Suprapubic skin (tissue), 4 donors: ENCODE measurements around the gene TRAF3. TPM values are rescaled to one million over a fixed set of nuclear protein-coding genes. Genes with fewer than 3 reads are reported as not detected.
A peak's percentile ranks its signal among the peaks of the same experiment; 100 is the strongest.
"Not testable (repeated sequence)": the region's sequence is repeated elsewhere in the genome, so short reads cannot be mapped to it uniquely, and the experiment has no call there.

Experiments
- DNase-seq, 2 donors: peaks; one replicate each; pipeline ENCODE4 v3.0.0-alpha.2; 2019; ENCODE audit warnings: low spot score in 2 of 2
- H3K27ac ChIP-seq: fragments of 200-600 bp; sonication (generic); one replicate; pipeline ENCODE4 v1.5.1; 2019
- H3K27me3 ChIP-seq: fragments of 200-600 bp; sonication (generic); one replicate; pipeline ENCODE4 v1.5.1; 2019
- H3K36me3 ChIP-seq: fragments of 200-600 bp; sonication (generic); one replicate; pipeline ENCODE4 v1.5.1; 2019
- H3K4me1 ChIP-seq: fragments of 200-600 bp; sonication (generic); one replicate; pipeline ENCODE4 v1.5.1; 2019
- H3K4me3 ChIP-seq: fragments of 200-600 bp; sonication (generic); one replicate; pipeline ENCODE4 v1.5.1; 2019; ENCODE audit warnings: mild to moderate bottlenecking
- H3K9me3 ChIP-seq: fragments of 200-600 bp; sonication (generic); one replicate; pipeline ENCODE4 v1.5.1; 2019
- EP300 ChIP-seq: sonication (generic); formaldehyde crosslinking; IDR thresholded peaks from one replicate; pipeline ENCODE4 v1.6.1; 2017; ENCODE audit warnings: antibody characterized with exemption
- POLR2A ChIP-seq, 2 donors: fragments of 450-650 bp; IDR thresholded peaks; one replicate each; pipeline ENCODE4 v1.6.1; 2017; ENCODE audit warnings: antibody characterized with exemption in 2 of 2, mild to moderate bottlenecking in 2 of 2, moderate library complexity in 2 of 2
- POLR2AphosphoS5 ChIP-seq, 3 donors: sonication (generic); formaldehyde crosslinking; IDR thresholded peaks; one replicate each; pipeline ENCODE4 v1.6.1; 2017; ENCODE audit warnings: antibody characterized with exemption in 3 of 3
- WGBS: methylation state at CpG from one replicate; pipeline ENCODE4 v1.1.5; 2018; 5-methylcytosine and 5-hydroxymethylcytosine counted together
- total RNA-seq, 4 donors: library from RNA; depleted of rRNA; stranded (reverse); fragments of >200 nt; gene quantifications; one replicate each; pipeline ENCODE4 v1.1.0, GENCODE V29; 2016
- TF ChIP-seq, protein P1 (sequence below), 2 donors: fragments of 200-600 bp in 1 of 2; fragments of 450-650 bp in 1 of 2; sonication (generic) in 1 of 2; IDR thresholded peaks; one replicate each; pipeline ENCODE4 v1.5.1; 2016 to 2019; ENCODE audit warnings: antibody characterized with exemption in 2 of 2, mild to moderate bottlenecking in 1 of 2, moderate library complexity in 1 of 2

Gene TRAF3
- total RNA-seq, 4 donors from 2014 or later: 8.7 to 22.8 (median 14.2) TPM

DNA sequence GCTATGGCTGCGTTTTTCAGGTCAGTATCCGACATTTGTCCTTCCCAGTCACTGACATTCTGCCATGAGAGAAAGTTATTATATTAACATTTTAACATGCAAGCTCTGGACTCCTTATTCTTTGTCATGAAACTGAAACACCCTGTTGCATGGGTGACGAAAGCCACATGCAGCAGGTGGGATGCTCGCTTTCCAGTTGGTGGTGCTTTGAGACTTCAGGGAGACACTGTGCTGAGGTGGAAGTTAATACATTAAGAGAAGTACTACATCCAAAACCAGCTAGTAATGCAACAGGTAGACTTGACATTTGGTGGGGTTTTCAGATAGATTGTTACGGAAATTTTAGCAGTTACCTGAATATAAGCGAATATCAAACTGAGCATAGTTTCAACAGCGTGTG is 112.4 kb downstream of the TRAF3 start:
- no peak overlapping the region for H3K4me3 ChIP-seq
- no peaks in the 10 kb centered on the region for H3K9me3 ChIP-seq
- H3K27me3 ChIP-seq: no peaks in the 10 kb centered on the region
- H3K36me3 ChIP-seq: peaks cover 34% of the 10 kb centered on the region
- peaks cover 9% of the 10 kb centered on the region for H3K4me1 ChIP-seq
- TF ChIP-seq EP300 (no peak), POLR2AphosphoS5 (IDR thresholded peaks at IDR 0.05) (no peak), POLR2A (IDR thresholded peaks at IDR 0.05) (no peak)
- TF ChIP-seq, protein P1, sequence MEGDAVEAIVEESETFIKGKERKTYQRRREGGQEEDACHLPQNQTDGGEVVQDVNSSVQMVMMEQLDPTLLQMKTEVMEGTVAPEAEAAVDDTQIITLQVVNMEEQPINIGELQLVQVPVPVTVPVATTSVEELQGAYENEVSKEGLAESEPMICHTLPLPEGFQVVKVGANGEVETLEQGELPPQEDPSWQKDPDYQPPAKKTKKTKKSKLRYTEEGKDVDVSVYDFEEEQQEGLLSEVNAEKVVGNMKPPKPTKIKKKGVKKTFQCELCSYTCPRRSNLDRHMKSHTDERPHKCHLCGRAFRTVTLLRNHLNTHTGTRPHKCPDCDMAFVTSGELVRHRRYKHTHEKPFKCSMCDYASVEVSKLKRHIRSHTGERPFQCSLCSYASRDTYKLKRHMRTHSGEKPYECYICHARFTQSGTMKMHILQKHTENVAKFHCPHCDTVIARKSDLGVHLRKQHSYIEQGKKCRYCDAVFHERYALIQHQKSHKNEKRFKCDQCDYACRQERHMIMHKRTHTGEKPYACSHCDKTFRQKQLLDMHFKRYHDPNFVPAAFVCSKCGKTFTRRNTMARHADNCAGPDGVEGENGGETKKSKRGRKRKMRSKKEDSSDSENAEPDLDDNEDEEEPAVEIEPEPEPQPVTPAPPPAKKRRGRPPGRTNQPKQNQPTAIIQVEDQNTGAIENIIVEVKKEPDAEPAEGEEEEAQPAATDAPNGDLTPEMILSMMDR (IDR thresholded peaks at IDR 0.05): no peak
- no peak for DNase-seq
- 95% methylated on average over 7 of the region's 7 CpGs for WGBS
- H3K27ac ChIP-seq: no peak overlapping the region

DNA sequence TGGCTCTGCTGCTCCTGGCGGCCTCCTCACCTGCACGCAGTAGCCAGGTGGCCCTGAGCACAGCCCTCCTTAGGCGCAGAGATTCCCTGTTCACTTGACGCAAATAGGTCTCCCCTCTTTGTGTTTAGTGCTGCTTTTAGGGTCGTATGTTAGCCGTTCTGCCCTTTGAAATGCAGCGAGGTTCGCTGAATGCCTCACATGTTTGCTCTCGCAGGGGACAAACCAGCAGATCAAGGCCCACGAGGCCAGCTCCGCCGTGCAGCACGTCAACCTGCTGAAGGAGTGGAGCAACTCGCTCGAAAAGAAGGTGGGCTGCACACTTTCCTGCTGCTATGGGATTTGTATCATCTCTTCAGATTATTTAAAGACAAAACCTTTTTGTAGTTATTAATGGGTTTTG is 113.9 kb downstream of the TRAF3 start:
- 85% methylated on average over 15 of the region's 15 CpGs for WGBS
- TF ChIP-seq, protein P1 (IDR thresholded peaks at IDR 0.05): no peak
- TF ChIP-seq EP300 (no peak), POLR2A (IDR thresholded peaks at IDR 0.05) (no peak), POLR2AphosphoS5 (IDR thresholded peaks at IDR 0.05) (no peak)
- no peak overlapping the region for H3K4me3 ChIP-seq
- peaks cover 30% of the 10 kb centered on the region for H3K36me3 ChIP-seq
- DNase-seq: no peak
- no peaks in the 10 kb centered on the region for H3K27me3 ChIP-seq
- H3K9me3 ChIP-seq: no peaks in the 10 kb centered on the region
- peaks cover 9% of the 10 kb centered on the region for H3K4me1 ChIP-seq
- H3K27ac ChIP-seq: no peak overlapping the region

DNA sequence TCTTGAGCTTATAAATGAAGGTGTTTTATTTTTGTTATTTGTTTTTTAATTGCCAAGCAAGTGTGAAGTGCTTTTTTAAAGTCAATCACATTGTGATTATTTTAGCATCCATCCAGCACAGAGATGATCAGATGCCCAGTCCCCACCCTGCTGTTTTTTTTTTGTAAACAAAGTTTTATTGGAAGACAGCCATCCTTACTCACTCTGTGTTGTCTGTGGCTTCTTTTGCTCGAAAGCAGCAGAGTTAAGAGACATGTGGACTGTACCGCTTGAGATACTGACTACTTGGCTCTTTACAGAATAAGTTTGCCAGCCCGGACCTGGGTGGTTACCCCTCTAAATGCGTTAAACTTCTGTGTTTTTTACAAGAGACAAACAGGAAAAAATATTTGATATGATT is 114.3 kb downstream of the TRAF3 start:
- no peak for DNase-seq
- Histone ChIP-seq H3K36me3 (peaks cover 28% of the 10 kb centered on the region), H3K27ac (no peak overlapping the region), H3K4me3 (no peak overlapping the region), H3K4me1 (peaks cover 9% of the 10 kb centered on the region), H3K27me3 (no peaks in the 10 kb centered on the region), H3K9me3 (no peaks in the 10 kb centered on the region)
- WGBS: 54% methylated on average over 4 of the region's 4 CpGs
- TF ChIP-seq EP300: no peak
- TF ChIP-seq, protein P1 (IDR thresholded peaks at IDR 0.05): no peak

DNA sequence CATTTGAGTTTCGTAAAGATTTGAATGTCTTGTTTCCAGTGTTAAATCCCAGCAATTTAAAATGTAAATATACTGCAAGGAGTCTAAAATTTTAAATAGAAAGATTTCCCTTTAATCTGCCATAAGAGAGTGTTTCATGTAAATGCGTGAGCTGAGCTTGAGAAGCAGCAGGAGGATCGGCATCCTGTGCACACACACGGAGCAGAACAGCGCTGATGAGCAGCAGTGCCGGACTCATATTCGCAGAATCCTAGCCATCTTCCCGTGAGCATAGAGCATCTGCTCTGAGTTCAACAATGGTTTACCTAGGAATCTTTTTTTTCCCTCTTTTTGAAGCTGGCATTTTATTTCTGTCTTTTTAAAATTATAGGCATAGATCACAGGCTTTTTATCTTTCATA is 115.4 kb downstream of the TRAF3 start:
- peaks cover 24% of the 10 kb centered on the region for H3K36me3 ChIP-seq
- H3K4me3 ChIP-seq: no peak overlapping the region
- TF ChIP-seq EP300 (no peak), POLR2A (IDR thresholded peaks at IDR 0.05) (no peak), POLR2AphosphoS5 (IDR thresholded peaks at IDR 0.05) (no peak)
- TF ChIP-seq, protein P1 (IDR thresholded peaks at IDR 0.05): no peak
- no peak for DNase-seq
- H3K9me3 ChIP-seq: no peaks in the 10 kb centered on the region
- H3K4me1 ChIP-seq: peaks cover 9% of the 10 kb centered on the region
- H3K27ac ChIP-seq: no peak overlapping the region
- WGBS: 95% methylated on average over 8 of the region's 8 CpGs
- no peaks in the 10 kb centered on the region for H3K27me3 ChIP-seq

DNA sequence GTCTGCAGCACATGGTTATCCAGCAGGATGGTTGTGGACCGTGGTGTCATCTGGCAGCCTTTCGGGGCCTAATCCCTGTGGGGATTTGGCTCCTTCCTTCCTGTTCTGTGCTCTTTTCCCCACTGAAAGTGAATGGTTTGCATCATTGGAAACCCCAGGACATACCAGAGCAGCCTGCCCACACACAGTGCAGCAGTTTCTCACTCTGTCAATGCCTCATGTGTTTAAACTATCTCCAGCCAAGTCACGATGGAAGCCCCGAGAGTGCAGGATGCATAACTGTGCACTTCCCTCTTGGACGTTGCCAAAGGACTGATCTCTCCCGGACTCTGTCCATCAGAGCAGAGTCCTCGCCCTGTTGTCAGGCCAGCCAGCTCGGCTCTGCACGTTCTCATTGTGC is 116.2 kb downstream of the TRAF3 start:
- H3K4me1 ChIP-seq: peaks cover 9% of the 10 kb centered on the region
- peaks cover 32% of the 10 kb centered on the region for H3K36me3 ChIP-seq
- no peak overlapping the region for H3K27ac ChIP-seq
- peak in 1 of 2 donors; percentile 84 for DNase-seq
- H3K4me3 ChIP-seq: no peak overlapping the region
- H3K27me3 ChIP-seq: no peaks in the 10 kb centered on the region
- H3K9me3 ChIP-seq: no peaks in the 10 kb centered on the region
- 59% methylated on average over 9 of the region's 9 CpGs for WGBS
- TF ChIP-seq, protein P1 (IDR thresholded peaks at IDR 0.05): no peak
- peak in 2 of 3 donors; percentile 49 to 53 for TF ChIP-seq POLR2AphosphoS5 (IDR thresholded peaks at IDR 0.05)

DNA sequence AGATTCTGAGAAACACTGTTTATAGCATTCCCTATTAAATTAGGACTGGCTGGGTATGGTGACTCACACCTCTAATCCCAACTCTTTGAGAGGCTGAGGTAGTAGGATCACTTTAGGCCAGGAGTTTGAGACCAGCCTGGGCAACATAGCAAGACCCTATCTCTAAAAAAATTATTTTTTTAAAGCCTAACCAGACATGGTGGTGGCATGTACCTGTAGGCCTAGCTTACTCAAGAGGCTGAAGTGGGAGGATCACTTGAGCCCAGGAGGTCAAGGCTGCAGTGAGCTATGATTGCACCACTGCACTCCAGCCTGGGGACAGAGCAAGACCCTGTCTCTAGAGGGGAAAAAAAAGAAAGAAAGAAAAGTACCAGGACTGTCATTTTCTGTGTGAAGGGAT is 119.5 kb downstream of the TRAF3 start:
- H3K4me3 ChIP-seq, H3K4me1 ChIP-seq, DNase-seq, H3K27me3 ChIP-seq, H3K27ac ChIP-seq, H3K9me3 ChIP-seq: not testable (repeated sequence)
- H3K36me3 ChIP-seq: peaks cover 28% of the 10 kb centered on the region
